GM04504 (cell line): ENCODE measurements around the gene ZNF511.
"Not testable (repeated sequence)": the region's sequence is repeated elsewhere in the genome, so short reads cannot be mapped to it uniquely, and the experiment has no call there.

Experiments used
- DNase-seq: peaks from one replicate; pipeline ENCODE4 v3.0.0-alpha.2; 2012; ENCODE audit warnings: low read depth

Gene ZNF511

GRCh38 chr10:133308421-133309099 is at the start of gene ZNF511, which contains the start of gene TUBGCP2:
TSS of gene ZNF511 (plus strand) at chr10:133308914. CDS start at chr10:133308944, 30 bp downstream.
TSS of gene TUBGCP2 (minus strand) at chr10:133308872. CDS start at chr10:133302941, 5,931 bp downstream.
- peak; percentile 69 for DNase-seq

GRCh38 chr10:133259602-133259989 is 49.1 kb upstream of the ZNF511 start:
- DNase-seq, result no peak

- DNase-seq, result no peak
These were observed 47.6 kb upstream of the ZNF511 start for GRCh38 chr10:133260895-133261725.

GRCh38 chr10:133261726-133262325 is 46.9 kb upstream of the ZNF511 start:
- DNase-seq, result no peak

- no peak for DNase-seq
These were observed 46.0 kb upstream of the ZNF511 start for GRCh38 chr10:133262696-133263095.

GRCh38 chr10:133263674-133264073 is 45.0 kb upstream of the ZNF511 start:
- no peak for DNase-seq

- no peak for DNase-seq
These were observed 44.3 kb upstream of the ZNF511 start for GRCh38 chr10:133264461-133264860.

- DNase-seq, result not testable (repeated sequence)
These were observed 43.7 kb upstream of the ZNF511 start for GRCh38 chr10:133265052-133265451.

- no peak for DNase-seq
These were observed 42.5 kb upstream of the ZNF511 start for GRCh38 chr10:133266056-133266795.

GRCh38 chr10:133267293-133267692 is 41.4 kb upstream of the ZNF511 start:
- no peak for DNase-seq

GRCh38 chr10:133267829-133268228 is 40.9 kb upstream of the ZNF511 start:
- no peak for DNase-seq

- no peak for DNase-seq
These were observed 40.2 kb upstream of the ZNF511 start for GRCh38 chr10:133268532-133268931.

GRCh38 chr10:133269367-133269766 is 39.3 kb upstream of the ZNF511 start:
- no peak for DNase-seq

GRCh38 chr10:133270204-133270603 is 38.5 kb upstream of the ZNF511 start:
- no peak for DNase-seq

- no peak for DNase-seq
These were observed 37.9 kb upstream of the ZNF511 start for GRCh38 chr10:133270773-133271297.

GRCh38 chr10:133271521-133272300 is 37.0 kb upstream of the ZNF511 start:
- DNase-seq, result no peak

- no peak for DNase-seq
These were observed 36.3 kb upstream of the ZNF511 start for GRCh38 chr10:133272301-133272963.

GRCh38 chr10:133272964-133273420 is 35.7 kb upstream of the ZNF511 start:
- DNase-seq, result no peak

- no peak for DNase-seq
These were observed 35.1 kb upstream of the ZNF511 start for GRCh38 chr10:133273534-133274143.
